Ovary (tissue), 9 donors: ENCODE measurements around the gene C12orf54. TPM values are rescaled to one million over a fixed set of nuclear protein-coding genes. Genes with fewer than 3 reads are reported as not detected.

Source experiments
- DNase-seq, 5 donors: peaks; one replicate each; pipeline ENCODE4 v3.0.0-alpha.2; 2019 to 2020
- H3K27ac ChIP-seq, 2 donors: fragments of 200-600 bp; one replicate each; pipeline versions ENCODE4 v1.5.1 to v1.8.0; 2019 to 2022
- H3K27me3 ChIP-seq: fragments of 200-600 bp; one replicate; pipeline ENCODE4 v1.8.0; 2022
- H3K36me3 ChIP-seq: fragments of 200-600 bp; sonication (generic); one replicate; pipeline ENCODE4 v1.5.1; 2019
- H3K4me1 ChIP-seq: one replicate; pipeline ENCODE4 v1.8.1; 2013; ENCODE audit warnings: mild to moderate bottlenecking, moderate library complexity; ENCODE audit not compliant: insufficient read depth
- H3K4me3 ChIP-seq: fragments of 200-600 bp; sonication (generic); one replicate; pipeline ENCODE4 v1.5.1; 2017
- H3K9me3 ChIP-seq, 2 donors: fragments of 200-600 bp in 1 of 2; sonication (generic) in 1 of 2; one replicate each; pipeline versions ENCODE4 v1.5.1 to v1.8.1; 2013 to 2019; ENCODE audit warnings: mild to moderate bottlenecking in 1 of 2, moderate library complexity in 1 of 2
- EP300 ChIP-seq: sonication (generic); formaldehyde crosslinking; IDR thresholded peaks from one replicate; pipeline ENCODE4 v1.6.1; 2017; ENCODE audit warnings: antibody characterized with exemption
- POLR2A ChIP-seq: fragments of 450-650 bp; IDR thresholded peaks from one replicate; pipeline ENCODE4 v1.6.1; 2017; ENCODE audit warnings: antibody characterized with exemption, mild to moderate bottlenecking, moderate library complexity
- WGBS, 3 donors: extraction: QIAGEN DNeasy Blood & Tissue Kit in 1 of 3; methylation state at CpG; one replicate each; pipeline versions ENCODE4 v1.1.5 to v1.1.7; 2013 to 2017; 5-methylcytosine and 5-hydroxymethylcytosine counted together
- intact Hi-C, 4 donors: fragments of 100-400 bp; cut with DNase I; formaldehyde crosslinking; loops; one replicate each; pipeline versions ENCODE4 v1.11.0 to v1.15.1; 2022 to 2023
- polyA plus RNA-seq, 2 donors: library from polyadenylated mRNA; stranded (reverse); fragments of 200-250 nt in 1 of 2; fragments of 350-450 nt in 1 of 2; fragmentation: Illumina TruSeq in 1 of 2; extraction: RNeasy Lipid Tissue Mini Kit (QIAGEN cat#74804) in 1 of 2; gene quantifications; one replicate each; pipeline ENCODE4 v1.2.3, GENCODE V29; 2013 to 2014
- total RNA-seq, 7 donors: library from RNA; depleted of rRNA in 2 of 7; stranded (reverse); fragments of >200 nt in 2 of 7; fragmentation: NEBNext Ultra II Directional in 3 of 7; extraction: Animal tissue kit (Norgen Biotek cat#: 25700) in 3 of 7; gene quantifications; one replicate each; pipeline versions ENCODE4 v1.1.0 to v1.2.4, GENCODE V29; 2016 to 2023
- TF ChIP-seq, protein P1 (sequence below), 3 donors: fragments of 450-650 bp in 2 of 3; fragments of 200-600 bp in 1 of 3; IDR thresholded peaks; one replicate each; pipeline versions ENCODE4 v1.5.1 to v1.8.0; 2016 to 2022; ENCODE audit warnings: antibody characterized with exemption in 3 of 3, mild to moderate bottlenecking in 1 of 3
- donor health status: DM: no; HTN: no; CAD: no; lungs with moderate emphysema.
- donor health status: DM: no; HTN: no; CAD: no.
- donor health status: Bipolar disorder and iron deficiency.
- donor health status: DM: yes; HTN: yes; CAD: no.
- donor health status: DM: no; HTN: no; CAD: no.
- donor health status: DM: yes; HTN: yes; CAD: no.

Gene C12orf54
- total and polyA plus RNA-seq, 9 donors = 0.21 to 1.4 (median 1.2) TPM; not detected in 1

DNA sequence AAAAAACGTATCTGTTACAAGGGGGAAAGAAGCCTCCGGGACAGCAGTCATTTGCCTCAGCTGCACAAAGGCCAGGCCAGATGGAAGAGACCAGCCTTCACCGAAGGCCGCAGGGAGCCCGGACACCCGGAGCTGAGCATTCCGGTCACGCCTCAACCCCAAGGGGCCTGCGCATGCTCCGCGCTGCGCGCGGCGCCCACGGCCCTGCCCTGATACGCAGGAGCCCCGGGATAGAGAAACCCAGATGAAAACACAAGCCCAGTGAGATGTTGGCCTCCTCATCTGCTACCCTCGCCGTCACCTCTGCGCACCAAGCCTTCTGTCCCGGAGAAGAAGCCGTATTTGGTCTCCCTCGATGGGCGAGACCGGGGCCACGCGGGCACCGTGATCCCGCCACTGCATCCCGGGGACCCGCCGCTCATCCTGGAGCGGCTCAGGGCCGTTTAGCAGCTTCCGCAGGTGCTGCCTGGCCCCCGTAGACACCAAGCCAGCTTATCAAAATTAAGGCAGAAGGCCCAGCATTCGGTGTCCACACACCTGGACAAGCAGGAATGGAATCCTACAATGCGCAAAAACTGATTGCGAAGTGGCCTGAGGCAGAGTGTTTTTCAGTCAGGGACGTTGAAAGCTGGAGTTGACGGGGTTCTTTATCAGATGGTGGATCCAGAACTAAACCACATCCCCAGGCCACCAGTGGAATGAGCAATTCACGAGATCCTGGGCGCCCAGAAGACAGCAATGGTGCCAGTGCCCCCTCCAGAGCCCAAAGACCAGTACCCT, 45.8 kb downstream of the C12orf54 start:
- Histone ChIP-seq H3K4me1 (no peaks in the 10 kb centered on the region), H3K4me3 (no peak overlapping the region), H3K9me3 (no peaks in the 10 kb centered on the region), H3K36me3 (no peaks in the 10 kb centered on the region), H3K27me3 (no peaks in the 10 kb centered on the region), H3K27ac (no peak overlapping the region)
- WGBS, 3 donors = 92% methylated on average over 44 of the region's 44 CpGs
- DNase-seq = no peak
- TF ChIP-seq EP300 = no peak
- TF ChIP-seq POLR2A = no peak
- TF ChIP-seq, protein P1, sequence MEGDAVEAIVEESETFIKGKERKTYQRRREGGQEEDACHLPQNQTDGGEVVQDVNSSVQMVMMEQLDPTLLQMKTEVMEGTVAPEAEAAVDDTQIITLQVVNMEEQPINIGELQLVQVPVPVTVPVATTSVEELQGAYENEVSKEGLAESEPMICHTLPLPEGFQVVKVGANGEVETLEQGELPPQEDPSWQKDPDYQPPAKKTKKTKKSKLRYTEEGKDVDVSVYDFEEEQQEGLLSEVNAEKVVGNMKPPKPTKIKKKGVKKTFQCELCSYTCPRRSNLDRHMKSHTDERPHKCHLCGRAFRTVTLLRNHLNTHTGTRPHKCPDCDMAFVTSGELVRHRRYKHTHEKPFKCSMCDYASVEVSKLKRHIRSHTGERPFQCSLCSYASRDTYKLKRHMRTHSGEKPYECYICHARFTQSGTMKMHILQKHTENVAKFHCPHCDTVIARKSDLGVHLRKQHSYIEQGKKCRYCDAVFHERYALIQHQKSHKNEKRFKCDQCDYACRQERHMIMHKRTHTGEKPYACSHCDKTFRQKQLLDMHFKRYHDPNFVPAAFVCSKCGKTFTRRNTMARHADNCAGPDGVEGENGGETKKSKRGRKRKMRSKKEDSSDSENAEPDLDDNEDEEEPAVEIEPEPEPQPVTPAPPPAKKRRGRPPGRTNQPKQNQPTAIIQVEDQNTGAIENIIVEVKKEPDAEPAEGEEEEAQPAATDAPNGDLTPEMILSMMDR (IDR thresholded peaks at IDR 0.05) = no peak
- intact Hi-C loops = no loop called here

DNA sequence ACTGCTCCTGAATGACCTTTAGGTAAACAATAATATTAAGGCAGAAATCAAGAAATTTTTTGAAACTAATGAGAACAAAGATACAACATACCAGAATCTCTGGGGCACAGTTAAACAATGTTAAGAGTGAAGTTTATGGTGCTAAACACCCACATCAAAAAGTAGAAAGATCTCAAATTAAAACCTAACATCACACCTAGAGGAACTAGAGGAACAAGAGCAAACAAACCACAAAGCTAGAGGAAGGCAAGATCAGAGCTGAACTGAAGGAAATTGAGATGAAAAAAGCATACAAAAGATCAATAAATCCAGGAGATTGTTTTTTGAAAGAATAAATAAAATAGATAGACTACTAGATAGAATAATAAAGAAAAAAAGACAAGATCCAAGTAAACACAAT, 50.3 kb downstream of the C12orf54 start:
- intact Hi-C loops = no loop called here
- TF ChIP-seq, protein P1 (IDR thresholded peaks at IDR 0.05) = no peak
- TF ChIP-seq EP300 (no peak), POLR2A (no peak)

DNA sequence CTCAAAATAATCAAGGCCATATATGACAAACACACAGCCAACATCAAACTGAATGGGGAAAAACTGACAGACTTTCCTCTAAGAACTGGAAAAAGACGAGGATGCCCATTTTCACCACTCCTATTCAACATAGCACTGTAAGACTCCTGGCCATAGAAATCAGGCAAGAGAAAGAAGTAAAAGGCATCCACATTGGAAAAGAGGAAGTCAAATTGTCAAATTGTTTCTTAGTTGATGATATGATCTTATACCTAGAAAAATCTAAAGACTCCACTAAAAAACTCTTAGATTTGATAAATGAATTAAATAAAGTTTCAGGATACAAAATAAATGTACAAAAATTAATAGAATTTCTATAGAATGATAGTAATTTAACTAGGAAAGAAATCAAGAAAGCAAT, 54.3 kb downstream of the C12orf54 start:
- no peaks in the 10 kb centered on the region for H3K27me3 ChIP-seq
- intact Hi-C loops = no loop called here
- no peaks in the 10 kb centered on the region for H3K36me3 ChIP-seq
- no peak for DNase-seq
- no peak overlapping the region for H3K4me3 ChIP-seq
- TF ChIP-seq POLR2A (no peak), EP300 (no peak)
- TF ChIP-seq, protein P1 (IDR thresholded peaks at IDR 0.05) = no peak
- 80 to 95% (median 94%) methylated on average over 1 of the region's 1 CpG for WGBS, 3 donors
- no peak overlapping the region for H3K27ac ChIP-seq
- H3K4me1 ChIP-seq = no peaks in the 10 kb centered on the region
- H3K9me3 ChIP-seq = no peaks in the 10 kb centered on the region

More for the DNA sequence above, 50.3 kb downstream of the C12orf54 start:
- no peaks in the 10 kb centered on the region for H3K9me3 ChIP-seq
- H3K27me3 ChIP-seq = no peaks in the 10 kb centered on the region
- H3K27ac ChIP-seq = no peak overlapping the region
- H3K4me1 ChIP-seq = no peaks in the 10 kb centered on the region
- no peak for DNase-seq
- no peaks in the 10 kb centered on the region for H3K36me3 ChIP-seq
- no peak overlapping the region for H3K4me3 ChIP-seq

- TF ChIP-seq, protein P1 (IDR thresholded peaks at IDR 0.05) = no peak
- no peak for TF ChIP-seq POLR2A
- no peak for TF ChIP-seq EP300
- no peak overlapping the region for H3K27ac ChIP-seq
- WGBS, 3 donors = 52 to 61% (median 52%) methylated on average over 8 of the region's 8 CpGs
- H3K4me3 ChIP-seq = no peak overlapping the region
- H3K4me1 ChIP-seq = no peaks in the 10 kb centered on the region
- no peak for DNase-seq
- no peaks in the 10 kb centered on the region for H3K36me3 ChIP-seq
- H3K27me3 ChIP-seq = no peaks in the 10 kb centered on the region
- intact Hi-C loops = no loop called here
- no peaks in the 10 kb centered on the region for H3K9me3 ChIP-seq
These were observed 60.1 kb downstream of the C12orf54 start for GRCh38 chr12:48542300-48542928.
